ENCODE results near the gene SNX25.

DNA sequence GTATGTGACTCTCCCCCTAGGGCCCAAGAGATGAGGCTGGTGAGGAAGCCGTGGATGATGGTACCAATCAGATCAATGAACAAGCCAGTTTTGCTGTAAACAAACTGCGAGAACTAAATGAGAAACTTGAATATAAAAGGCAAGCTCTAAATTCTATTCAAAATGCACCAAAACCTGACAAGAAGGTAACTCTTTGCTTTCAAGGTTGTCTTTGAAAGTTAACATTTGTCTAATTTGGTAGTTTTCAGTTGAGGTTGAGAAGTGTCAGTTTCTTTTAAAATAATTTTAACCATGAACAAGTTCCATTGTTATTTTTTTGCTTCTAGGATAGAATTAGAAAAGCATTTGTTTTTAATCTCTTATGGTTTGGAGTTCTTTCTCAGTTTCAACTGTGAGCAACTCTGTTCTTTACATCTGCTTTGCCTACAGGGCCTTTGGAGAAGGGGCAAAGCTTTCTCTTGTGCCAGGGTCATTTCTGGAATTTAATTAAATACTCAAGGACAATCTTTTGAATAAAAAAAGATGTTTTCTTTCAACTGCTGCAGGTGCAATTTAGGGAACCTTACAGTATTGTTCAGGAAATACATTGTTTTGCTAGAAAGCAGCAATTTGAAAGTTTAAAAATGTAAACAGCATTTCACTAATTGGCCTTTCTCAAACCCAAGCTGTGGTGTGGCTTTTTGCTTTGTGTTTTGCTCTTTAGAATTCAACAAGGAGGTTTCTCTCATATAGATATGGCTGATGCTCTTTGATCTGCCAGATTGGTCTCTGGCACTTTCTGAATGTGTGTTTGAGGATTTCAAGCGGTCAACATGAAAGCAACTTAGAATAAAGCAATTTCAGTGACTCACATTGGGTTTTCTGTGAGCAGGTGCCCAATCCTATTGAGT, 123.4 kb downstream of the SNX25 start:
- TF ChIP-seq, protein P1, sequence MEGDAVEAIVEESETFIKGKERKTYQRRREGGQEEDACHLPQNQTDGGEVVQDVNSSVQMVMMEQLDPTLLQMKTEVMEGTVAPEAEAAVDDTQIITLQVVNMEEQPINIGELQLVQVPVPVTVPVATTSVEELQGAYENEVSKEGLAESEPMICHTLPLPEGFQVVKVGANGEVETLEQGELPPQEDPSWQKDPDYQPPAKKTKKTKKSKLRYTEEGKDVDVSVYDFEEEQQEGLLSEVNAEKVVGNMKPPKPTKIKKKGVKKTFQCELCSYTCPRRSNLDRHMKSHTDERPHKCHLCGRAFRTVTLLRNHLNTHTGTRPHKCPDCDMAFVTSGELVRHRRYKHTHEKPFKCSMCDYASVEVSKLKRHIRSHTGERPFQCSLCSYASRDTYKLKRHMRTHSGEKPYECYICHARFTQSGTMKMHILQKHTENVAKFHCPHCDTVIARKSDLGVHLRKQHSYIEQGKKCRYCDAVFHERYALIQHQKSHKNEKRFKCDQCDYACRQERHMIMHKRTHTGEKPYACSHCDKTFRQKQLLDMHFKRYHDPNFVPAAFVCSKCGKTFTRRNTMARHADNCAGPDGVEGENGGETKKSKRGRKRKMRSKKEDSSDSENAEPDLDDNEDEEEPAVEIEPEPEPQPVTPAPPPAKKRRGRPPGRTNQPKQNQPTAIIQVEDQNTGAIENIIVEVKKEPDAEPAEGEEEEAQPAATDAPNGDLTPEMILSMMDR (IDR thresholded peaks at IDR 0.05; ENCODE audit: low read depth, low read length, poor library complexity, severe bottlenecking): no peak
- no peak for TF ChIP-seq EZH2phosphoT487 (IDR thresholded peaks at IDR 0.05; ENCODE audit: borderline replicate concordance, low read length)
